Cardiac ventricle fibroblast (primary cell): ENCODE results near the gene CHRNA5. TPM values are rescaled to one million over a fixed set of nuclear protein-coding genes. Genes with fewer than 3 reads are reported as not detected.

ENCODE experiments used
- total RNA-seq: library from RNA; depleted of rRNA; stranded (reverse); fragments of >200 nt; gene quantifications from 2 replicates; pipeline ENCODE4 v1.2.3, GENCODE V29; 2015

The CHRNA5 gene
- total RNA-seq = 0.29 and 3.5 TPM in 2 replicates

GRCh38 chr15:78565097-78565950, at the start of gene CHRNA5:
CHRNA5 (plus strand) TSS chr15:78565520; CDS start chr15:78565720, 200 bp downstream.

GRCh38 chr15:78540141-78540870, 25.0 kb upstream of the CHRNA5 start, which contains the start of gene PSMA4:
PSMA4 (plus strand) TSS chr15:78540444; CDS start chr15:78541928, 1,484 bp downstream.

GRCh38 chr15:78620527-78621421, 55.5 kb downstream of the CHRNA5 start, which contains the start of gene CHRNA3:
CHRNA3 (minus strand) TSS chr15:78620996; CDS start chr15:78620794, 202 bp downstream.

GRCh38 chr15:78641102-78641748, 75.9 kb downstream of the CHRNA5 start, which contains the start of gene CHRNB4:
CHRNB4 (minus strand) TSS chr15:78641210; CDS start chr15:78641133, 77 bp downstream.

Other genes with a start within 250 kb of the CHRNA5 start
- gene CRABP1, start 225.2 kb upstream of the CHRNA5 start, total RNA-seq = not detected in 2 replicates
- 19.6 and 42.6 TPM in 2 replicates for gene IREB2, start 127.3 kb upstream of the CHRNA5 start, total RNA-seq
- gene HYKK, start 57.9 kb upstream of the CHRNA5 start, total RNA-seq = 4.0 and 8.0 TPM in 2 replicates
- 114 and 129 TPM in 2 replicates for gene PSMA4, start 25.1 kb upstream of the CHRNA5 start, total RNA-seq
- not detected in 2 replicates for gene CHRNA3, start 55.5 kb downstream of the CHRNA5 start, total RNA-seq
- not detected in 2 replicates for gene CHRNB4, start 75.7 kb downstream of the CHRNA5 start, total RNA-seq
- 12.6 and 13.6 TPM in 2 replicates for gene ADAMTS7, start 245.9 kb downstream of the CHRNA5 start, total RNA-seq